ENCODE results near the gene FAM234B. TPM values are rescaled to one million over a fixed set of nuclear protein-coding genes. Genes with fewer than 3 reads are reported as not detected.

The FAM234B gene
- total RNA-seq, 2 donors from 2014 or later: 4.5 to 8.5 TPM

- no peak for TF ChIP-seq CTCF (IDR thresholded peaks at IDR 0.05)
- no peak for ATAC-seq (ENCODE audit: insufficient number of reproducible peaks, low FRiP score, low read depth)
- peaks cover 0 to 8% of the 10 kb centered on the region in 2 donors for H3K4me1 ChIP-seq (ENCODE audit: control insufficient read depth in 1 of 2, low read depth in 2 of 2)
- no peak for DNase-seq (ENCODE audit: low spot score)
- no peaks in the 10 kb centered on the region for H3K27me3 ChIP-seq (replicated peaks; ENCODE audit: insufficient read depth)
- no peak overlapping the region for H3K27ac ChIP-seq
- peaks cover 11% of the 10 kb centered on the region for H3K36me3 ChIP-seq
- H3K9me3 ChIP-seq: no peaks in the 10 kb centered on the region
- no peak overlapping the region for H3K4me3 ChIP-seq
These were observed 16.4 kb downstream of the FAM234B start for GRCh38 chr12:13060581-13060980.

GRCh38 chr12:13061377-13061776 is 17.2 kb downstream of the FAM234B start:
- ATAC-seq (ENCODE audit: insufficient number of reproducible peaks, low FRiP score, low read depth) (no peak), DNase-seq (ENCODE audit: low spot score) (no peak)
- Histone ChIP-seq H3K36me3 (peaks cover 7% of the 10 kb centered on the region), H3K4me3 (no peak overlapping the region), H3K9me3 (no peaks in the 10 kb centered on the region), H3K27me3 (replicated peaks; ENCODE audit: insufficient read depth) (no peaks in the 10 kb centered on the region), H3K27ac (no peak overlapping the region), H3K4me1 (ENCODE audit: control insufficient read depth in 1 of 2, low read depth in 2 of 2) (peaks cover 0 to 8% of the 10 kb centered on the region in 2 donors)
- no peak for TF ChIP-seq CTCF (IDR thresholded peaks at IDR 0.05)

- no peak for DNase-seq (ENCODE audit: low spot score)
- H3K9me3 ChIP-seq: no peaks in the 10 kb centered on the region
- peaks cover 0 to 8% of the 10 kb centered on the region in 2 donors for H3K4me1 ChIP-seq (ENCODE audit: control insufficient read depth in 1 of 2, low read depth in 2 of 2)
- no peak for ATAC-seq (ENCODE audit: insufficient number of reproducible peaks, low FRiP score, low read depth)
- peaks cover 7% of the 10 kb centered on the region for H3K36me3 ChIP-seq
- no peak overlapping the region for H3K4me3 ChIP-seq
- no peaks in the 10 kb centered on the region for H3K27me3 ChIP-seq (replicated peaks; ENCODE audit: insufficient read depth)
- H3K27ac ChIP-seq: no peak overlapping the region
- TF ChIP-seq CTCF (IDR thresholded peaks at IDR 0.05): no peak
These were observed 18.5 kb downstream of the FAM234B start for GRCh38 chr12:13062669-13063068.

GRCh38 chr12:13066014-13066413 is 21.8 kb downstream of the FAM234B start:
- DNase-seq (ENCODE audit: low spot score) (no peak), ATAC-seq (ENCODE audit: insufficient number of reproducible peaks, low FRiP score, low read depth) (no peak)
- no peak for TF ChIP-seq CTCF (IDR thresholded peaks at IDR 0.05)
- Histone ChIP-seq H3K27ac (no peak overlapping the region), H3K4me3 (no peak overlapping the region), H3K36me3 (no peaks in the 10 kb centered on the region), H3K4me1 (ENCODE audit: control insufficient read depth in 1 of 2, low read depth in 2 of 2) (peaks cover 0 to 8% of the 10 kb centered on the region in 2 donors), H3K27me3 (replicated peaks; ENCODE audit: insufficient read depth) (no peaks in the 10 kb centered on the region), H3K9me3 (no peaks in the 10 kb centered on the region)

- TF ChIP-seq CTCF (IDR thresholded peaks at IDR 0.05): no peak
- no peaks in the 10 kb centered on the region for H3K36me3 ChIP-seq
- ATAC-seq (ENCODE audit: insufficient number of reproducible peaks, low FRiP score, low read depth): no peak
- DNase-seq (ENCODE audit: low spot score): no peak
- no peaks in the 10 kb centered on the region for H3K9me3 ChIP-seq
- H3K4me1 ChIP-seq (ENCODE audit: control insufficient read depth in 1 of 2, low read depth in 2 of 2): peaks cover 0 to 8% of the 10 kb centered on the region in 2 donors
- no peaks in the 10 kb centered on the region for H3K27me3 ChIP-seq (replicated peaks; ENCODE audit: insufficient read depth)
- H3K4me3 ChIP-seq: no peak overlapping the region
- H3K27ac ChIP-seq: no peak overlapping the region
These were observed 22.3 kb downstream of the FAM234B start for GRCh38 chr12:13066459-13066858.

Measured in thoracic aorta (tissue), 2 donors.